ENCODE measurements around the gene SEPHS1. TPM values are rescaled to one million over a fixed set of nuclear protein-coding genes. Genes with fewer than 3 reads are reported as not detected.

Gene SEPHS1
- total RNA-seq, 1 experiment from 2014 or later: 111 TPM

GRCh38 chr10:13356392-13356791 is 8.3 kb upstream of the SEPHS1 start:
- Histone ChIP-seq H3K4me3 (ENCODE audit: low read depth, low read length, poor library complexity, severe bottlenecking) (no peak overlapping the region), H3K36me3 (ENCODE audit: insufficient read depth, low read length, poor library complexity, severe bottlenecking) (no peaks in the 10 kb centered on the region), H3K27ac (ENCODE audit: low read depth, low read length, poor library complexity, severe bottlenecking) (no peak overlapping the region), H3K9me3 (ENCODE audit: low read depth, low read length, poor library complexity, severe bottlenecking) (no peaks in the 10 kb centered on the region), H3K27me3 (replicated peaks; ENCODE audit: insufficient read depth, low read depth, low read length, poor library complexity) (no peaks in the 10 kb centered on the region), H3K4me1 (ENCODE audit: insufficient read depth, low read length, poor library complexity, severe bottlenecking) (no peaks in the 10 kb centered on the region)
- no TSS peak for BruUV-seq (replicated peaks)
- no peak for TF ChIP-seq EZH2 (IDR thresholded peaks at IDR 0.05; ENCODE audit: borderline replicate concordance, low read depth, low read length, poor library complexity, severe bottlenecking)
- TF ChIP-seq, protein P1, sequence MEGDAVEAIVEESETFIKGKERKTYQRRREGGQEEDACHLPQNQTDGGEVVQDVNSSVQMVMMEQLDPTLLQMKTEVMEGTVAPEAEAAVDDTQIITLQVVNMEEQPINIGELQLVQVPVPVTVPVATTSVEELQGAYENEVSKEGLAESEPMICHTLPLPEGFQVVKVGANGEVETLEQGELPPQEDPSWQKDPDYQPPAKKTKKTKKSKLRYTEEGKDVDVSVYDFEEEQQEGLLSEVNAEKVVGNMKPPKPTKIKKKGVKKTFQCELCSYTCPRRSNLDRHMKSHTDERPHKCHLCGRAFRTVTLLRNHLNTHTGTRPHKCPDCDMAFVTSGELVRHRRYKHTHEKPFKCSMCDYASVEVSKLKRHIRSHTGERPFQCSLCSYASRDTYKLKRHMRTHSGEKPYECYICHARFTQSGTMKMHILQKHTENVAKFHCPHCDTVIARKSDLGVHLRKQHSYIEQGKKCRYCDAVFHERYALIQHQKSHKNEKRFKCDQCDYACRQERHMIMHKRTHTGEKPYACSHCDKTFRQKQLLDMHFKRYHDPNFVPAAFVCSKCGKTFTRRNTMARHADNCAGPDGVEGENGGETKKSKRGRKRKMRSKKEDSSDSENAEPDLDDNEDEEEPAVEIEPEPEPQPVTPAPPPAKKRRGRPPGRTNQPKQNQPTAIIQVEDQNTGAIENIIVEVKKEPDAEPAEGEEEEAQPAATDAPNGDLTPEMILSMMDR (conservative IDR thresholded peaks at IDR 0.05; ENCODE audit: low read depth, low read length): no peak
- DNase-seq (ENCODE audit: low spot score): no peak
- intact Hi-C loops (cut with micrococcal nuclease; ENCODE audit: unreplicated experiment): no loop called here
- ChIA-PET CTCF (no interaction called here), POLR2A (ENCODE audit: low non-redundant PET) (no interaction called here)

DNA sequence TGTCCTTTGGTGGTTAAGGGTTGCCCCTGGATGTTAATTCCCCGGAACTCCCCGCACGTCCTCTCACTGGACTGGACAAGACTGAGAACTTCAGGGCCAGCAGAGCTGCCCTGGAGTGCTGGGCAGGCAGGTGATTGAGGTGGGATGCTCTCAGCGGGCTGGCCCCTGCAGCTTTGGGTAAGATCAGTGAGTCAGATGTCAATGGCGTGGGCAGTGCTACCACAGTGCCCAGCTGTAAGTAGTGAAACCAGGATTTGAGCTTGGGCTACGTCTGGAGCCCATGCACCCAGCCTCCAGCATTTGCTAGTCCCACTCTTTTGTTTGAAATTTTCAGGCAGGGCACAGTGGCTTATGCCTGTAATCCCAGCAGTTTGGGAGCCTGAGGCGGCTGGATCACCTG is 6.7 kb upstream of the SEPHS1 start:
- Histone ChIP-seq H3K27me3 (replicated peaks; ENCODE audit: insufficient read depth, low read depth, low read length, poor library complexity) (no peaks in the 10 kb centered on the region), H3K4me1 (ENCODE audit: insufficient read depth, low read length, poor library complexity, severe bottlenecking) (no peaks in the 10 kb centered on the region), H3K9me3 (ENCODE audit: low read depth, low read length, poor library complexity, severe bottlenecking) (no peaks in the 10 kb centered on the region), H3K27ac (ENCODE audit: low read depth, low read length, poor library complexity, severe bottlenecking) (no peak overlapping the region), H3K36me3 (ENCODE audit: insufficient read depth, low read length, poor library complexity, severe bottlenecking) (no peaks in the 10 kb centered on the region), H3K4me3 (ENCODE audit: low read depth, low read length, poor library complexity, severe bottlenecking) (no peak overlapping the region)
- no TSS peak for BruUV-seq (replicated peaks)
- ChIA-PET POLR2A (ENCODE audit: low non-redundant PET) (no interaction called here), CTCF (no interaction called here)
- intact Hi-C loops (cut with micrococcal nuclease; ENCODE audit: unreplicated experiment): no loop called here
- DNase-seq (ENCODE audit: low spot score): no peak
- TF ChIP-seq EZH2 (IDR thresholded peaks at IDR 0.05; ENCODE audit: borderline replicate concordance, low read depth, low read length, poor library complexity, severe bottlenecking): no peak
- TF ChIP-seq, protein P1 (conservative IDR thresholded peaks at IDR 0.05; ENCODE audit: low read depth, low read length): no peak

GRCh38 chr10:13352519-13352918 is 4.4 kb upstream of the SEPHS1 start:
- no TSS peak for BruUV-seq (replicated peaks)
- CTCF ChIA-PET: no interaction called here
- Histone ChIP-seq H3K4me3 (ENCODE audit: low read depth, low read length, poor library complexity, severe bottlenecking) (no peak overlapping the region), H3K27me3 (replicated peaks; ENCODE audit: insufficient read depth, low read depth, low read length, poor library complexity) (no peaks in the 10 kb centered on the region), H3K27ac (ENCODE audit: low read depth, low read length, poor library complexity, severe bottlenecking) (no peak overlapping the region), H3K9me3 (ENCODE audit: low read depth, low read length, poor library complexity, severe bottlenecking) (no peaks in the 10 kb centered on the region), H3K36me3 (ENCODE audit: insufficient read depth, low read length, poor library complexity, severe bottlenecking) (no peaks in the 10 kb centered on the region), H3K4me1 (ENCODE audit: insufficient read depth, low read length, poor library complexity, severe bottlenecking) (no peaks in the 10 kb centered on the region)
- intact Hi-C loops (cut with micrococcal nuclease; ENCODE audit: unreplicated experiment): no loop called here
- TF ChIP-seq, protein P1 (conservative IDR thresholded peaks at IDR 0.05; ENCODE audit: low read depth, low read length): no peak
- TF ChIP-seq EZH2 (IDR thresholded peaks at IDR 0.05; ENCODE audit: borderline replicate concordance, low read depth, low read length, poor library complexity, severe bottlenecking): no peak
- DNase-seq (ENCODE audit: low spot score): no peak
- POLR2A ChIA-PET (ENCODE audit: low non-redundant PET): no interaction called here
